ENCODE data around the gene UCMA. TPM values are rescaled to one million over a fixed set of nuclear protein-coding genes. Genes with fewer than 3 reads are reported as not detected.

Gene UCMA
- total and polyA plus RNA-seq, 9 of the 15 experiments (the other 6 are each of a cell fraction or from before 2014, with no cell fraction given), result not detected

- H3K9me3 ChIP-seq (replicated peaks; ENCODE audit: control insufficient read depth, insufficient read depth, low read depth, low read length), result no peaks in the 10 kb centered on the region
- no TSS peak for BruUV-seq (replicated peaks)
- WGBS (ENCODE audit: insufficient coverage, low coverage, missing lambda C conversion rate), result 38% methylated on average over 4 of the region's 4 CpGs
- TF ChIP-seq RBM15 (IDR thresholded peaks at IDR 0.05; ENCODE audit: insufficient read depth, low read length) (no peak), CBX2 (IDR thresholded peaks at IDR 0.05; ENCODE audit: insufficient read depth, low read length, poor library complexity, severe bottlenecking) (no peak), RAD21 (CRISPR knock-in tag; conservative IDR thresholded peaks at IDR 0.05 in 1 of 2, IDR thresholded peaks at IDR 0.05 in 1 of 2) (peak in 1 of 2 experiments; percentile 33; a peak in 2 of 4 replicates)
- TF ChIP-seq, protein P1, sequence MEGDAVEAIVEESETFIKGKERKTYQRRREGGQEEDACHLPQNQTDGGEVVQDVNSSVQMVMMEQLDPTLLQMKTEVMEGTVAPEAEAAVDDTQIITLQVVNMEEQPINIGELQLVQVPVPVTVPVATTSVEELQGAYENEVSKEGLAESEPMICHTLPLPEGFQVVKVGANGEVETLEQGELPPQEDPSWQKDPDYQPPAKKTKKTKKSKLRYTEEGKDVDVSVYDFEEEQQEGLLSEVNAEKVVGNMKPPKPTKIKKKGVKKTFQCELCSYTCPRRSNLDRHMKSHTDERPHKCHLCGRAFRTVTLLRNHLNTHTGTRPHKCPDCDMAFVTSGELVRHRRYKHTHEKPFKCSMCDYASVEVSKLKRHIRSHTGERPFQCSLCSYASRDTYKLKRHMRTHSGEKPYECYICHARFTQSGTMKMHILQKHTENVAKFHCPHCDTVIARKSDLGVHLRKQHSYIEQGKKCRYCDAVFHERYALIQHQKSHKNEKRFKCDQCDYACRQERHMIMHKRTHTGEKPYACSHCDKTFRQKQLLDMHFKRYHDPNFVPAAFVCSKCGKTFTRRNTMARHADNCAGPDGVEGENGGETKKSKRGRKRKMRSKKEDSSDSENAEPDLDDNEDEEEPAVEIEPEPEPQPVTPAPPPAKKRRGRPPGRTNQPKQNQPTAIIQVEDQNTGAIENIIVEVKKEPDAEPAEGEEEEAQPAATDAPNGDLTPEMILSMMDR (IDR thresholded peaks at IDR 0.05 in 2 of 3, conservative IDR thresholded peaks at IDR 0.05 in 1 of 3; ENCODE audit: insufficient read depth in 2 of 3, low read depth in 1 of 3, low read length in 3 of 3), result peak in 1 of 3 experiments; percentile 24; a peak in 1 of 6 replicates
- ATAC-seq, result no peak; the same call in 2 of the 3 replicates
- ChIA-PET CTCF (ENCODE audit: low intra/inter-chr PET ratio) (no interaction called here), POLR2A (interaction anchor here (0.8 kb wide), 1 partner anchor 57 kb away, joined by 3 read pairs; no protein-coding TSS in a partner anchor)
- 0 out of 2 replicates have a peak overlapping the region, but pooled peaks have one; percentile 16 for H2AFZ ChIP-seq (ENCODE audit: low read depth, low read length)
- H3K27ac ChIP-seq (ENCODE audit: extremely low read depth, low read depth, low read length), result no peak overlapping the region
- H3K79me2 ChIP-seq (ENCODE audit: control insufficient read depth, insufficient read depth, low read length), result no peaks in the 10 kb centered on the region
- H3K27me3 ChIP-seq (ENCODE audit: control insufficient read depth in 2 of 2, insufficient read depth in 2 of 2, low read length in 2 of 2), result no peaks in the 10 kb centered on the region
- H3K36me3 ChIP-seq (ENCODE audit: control insufficient read depth, insufficient read depth, low read length), result no peaks in the 10 kb centered on the region
- H3K9me1 ChIP-seq (ENCODE audit: control insufficient read depth, insufficient read depth, low read length), result no peaks in the 10 kb centered on the region
- no peaks in the 10 kb centered on the region for H4K20me1 ChIP-seq (replicated peaks; ENCODE audit: control insufficient read depth, insufficient read depth, low read length)
- intact Hi-C loops (cut with micrococcal nuclease) (loop anchor here (10.0 kb wide), 2 partner anchors 52 to 112 kb away; partner anchors contain the start of gene MCM10), in situ Hi-C loops (cut with MboI) (no loop called here)
- H3K4me3 ChIP-seq, result no peak overlapping the region
- no peak overlapping the region for H3K4me2 ChIP-seq (ENCODE audit: insufficient read depth, low read length)
- H3K4me1 ChIP-seq (replicated peaks in 1 of 2; ENCODE audit: control insufficient read depth in 2 of 2, insufficient read depth in 2 of 2, low read length in 2 of 2), result peaks cover 4 to 6% of the 10 kb centered on the region in 2 experiments; a peak in 3 of 5 replicates
- H3K9ac ChIP-seq (ENCODE audit: insufficient read depth in 1 of 2, low read depth in 2 of 2, low read length in 2 of 2), result no peak overlapping the region
- no peak for FAIRE-seq
- DNase-seq (ENCODE audit: extremely low read depth in 1 of 4, low spot score in 3 of 4), result no peak
These were observed 42.7 kb upstream of the UCMA start for GRCh38 chr10:13276749-13277365.

All from K562 (cell line).